GM19468 (cell line): Measurements from ENCODE around the gene TLR5.

ENCODE experiments used
- ATAC-seq: cut with Tn5 transposase; IDR thresholded peaks from one replicate; pipeline ENCODE4 v1.9.1; 2021; ENCODE audit warnings: mild to moderate bottlenecking, moderate library complexity, moderate number of reproducible peaks; ENCODE audit not compliant: unreplicated experiment; ENCODE audit errors: extremely low read depth

Gene TLR5

GRCh38 chr1:223079498-223079897 lies 63.5 kb downstream of the TLR5 start:
- ATAC-seq = no peak

- ATAC-seq = no peak
Observed at GRCh38 chr1:223077247-223077833, 65.7 kb downstream of the TLR5 start.

GRCh38 chr1:223076362-223076761 lies 66.7 kb downstream of the TLR5 start:
- no peak for ATAC-seq

- ATAC-seq = no peak
Observed at GRCh38 chr1:223075834-223076233, 67.2 kb downstream of the TLR5 start.

GRCh38 chr1:223074445-223075300 lies 68.4 kb downstream of the TLR5 start:
- ATAC-seq = no peak

GRCh38 chr1:223068900-223069665 lies 74.0 kb downstream of the TLR5 start:
- no peak for ATAC-seq

- no peak for ATAC-seq
Observed at GRCh38 chr1:223067914-223068313, 75.1 kb downstream of the TLR5 start.

- no peak for ATAC-seq
Observed at GRCh38 chr1:223066415-223066814, 76.6 kb downstream of the TLR5 start.

- no peak for ATAC-seq
Observed at GRCh38 chr1:223062177-223062576, 80.9 kb downstream of the TLR5 start.

GRCh38 chr1:223059526-223059925 lies 83.5 kb downstream of the TLR5 start:
- ATAC-seq = no peak
